22Rv1 (cell line): ENCODE measurements around the gene MTAP.

Experiments
- ZFX ChIP-seq: fragments of 450-650 bp; IDR thresholded peaks from 2 replicates; pipeline ENCODE4 v1.6.1; 2017; ENCODE audit warnings: antibody characterized with exemption, borderline replicate concordance
- TF ChIP-seq, protein P1 (sequence below): fragments of 450-650 bp; IDR thresholded peaks from 2 replicates; pipeline ENCODE4 v1.5.1; 2017; ENCODE audit warnings: mild to moderate bottlenecking

DNA sequence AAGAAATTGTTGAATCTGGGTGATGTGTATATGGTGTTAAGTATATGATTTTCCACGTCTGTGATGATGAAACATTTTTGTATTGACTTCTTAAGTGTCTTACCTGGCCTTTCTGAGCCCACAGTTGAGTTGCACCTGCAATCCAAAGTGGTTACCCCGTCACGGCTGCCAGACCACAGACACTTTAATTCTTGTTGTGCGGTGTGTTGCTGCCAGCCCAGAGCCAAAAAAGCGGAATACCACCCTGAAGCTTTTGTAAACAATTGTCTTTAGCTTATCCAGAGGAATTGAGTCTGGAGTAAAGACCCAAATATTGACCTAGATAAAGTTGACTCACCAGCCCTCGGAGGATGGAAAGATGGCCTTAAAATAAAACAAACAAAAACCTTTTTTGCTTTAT, 35.1 kb downstream of the MTAP start:
- TF ChIP-seq, protein P1, sequence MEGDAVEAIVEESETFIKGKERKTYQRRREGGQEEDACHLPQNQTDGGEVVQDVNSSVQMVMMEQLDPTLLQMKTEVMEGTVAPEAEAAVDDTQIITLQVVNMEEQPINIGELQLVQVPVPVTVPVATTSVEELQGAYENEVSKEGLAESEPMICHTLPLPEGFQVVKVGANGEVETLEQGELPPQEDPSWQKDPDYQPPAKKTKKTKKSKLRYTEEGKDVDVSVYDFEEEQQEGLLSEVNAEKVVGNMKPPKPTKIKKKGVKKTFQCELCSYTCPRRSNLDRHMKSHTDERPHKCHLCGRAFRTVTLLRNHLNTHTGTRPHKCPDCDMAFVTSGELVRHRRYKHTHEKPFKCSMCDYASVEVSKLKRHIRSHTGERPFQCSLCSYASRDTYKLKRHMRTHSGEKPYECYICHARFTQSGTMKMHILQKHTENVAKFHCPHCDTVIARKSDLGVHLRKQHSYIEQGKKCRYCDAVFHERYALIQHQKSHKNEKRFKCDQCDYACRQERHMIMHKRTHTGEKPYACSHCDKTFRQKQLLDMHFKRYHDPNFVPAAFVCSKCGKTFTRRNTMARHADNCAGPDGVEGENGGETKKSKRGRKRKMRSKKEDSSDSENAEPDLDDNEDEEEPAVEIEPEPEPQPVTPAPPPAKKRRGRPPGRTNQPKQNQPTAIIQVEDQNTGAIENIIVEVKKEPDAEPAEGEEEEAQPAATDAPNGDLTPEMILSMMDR, result no peak
- no peak for TF ChIP-seq ZFX
